Keratinocyte (primary cell): ENCODE results near the gene SND1.

Experiments
- CTCF ChIP-seq, 3 experiments: IDR thresholded peaks in 1 of 3; conservative IDR thresholded peaks in 1 of 3; optimal IDR thresholded peaks in 1 of 3; 2 replicates in 2 of 3; 3 replicates in 1 of 3; pipeline versions ENCODE3 to v1.5.1; 2011; ENCODE audit warnings: low read length in 3 of 3, mild to moderate bottlenecking in 3 of 3, moderate library complexity in 2 of 3, control low read depth in 1 of 3, inconsistent platforms in 1 of 3; ENCODE audit not compliant: insufficient read depth in 2 of 3; ENCODE audit errors: extremely low read depth in 1 of 3
- EZH2 ChIP-seq: IDR thresholded peaks from one replicate; pipeline ENCODE4 v1.6.1; 2012; ENCODE audit warnings: inconsistent platforms, mild to moderate bottlenecking, low read length, moderate library complexity

GRCh38 chr7:127813991-127814541, 162.1 kb downstream of the SND1 start:
- TF ChIP-seq CTCF (optimal IDR thresholded peaks at IDR 0.05 in 1 of 3, IDR thresholded peaks at IDR 0.05 in 1 of 3, conservative IDR thresholded peaks at IDR 0.05 in 1 of 3; ENCODE audit: extremely low read depth in 1 of 3, insufficient read depth in 2 of 3, low read length in 3 of 3) (no peak), EZH2 (no peak)
